Muscle layer of duodenum (tissue), 2 donors: ENCODE data around the gene BFSP2.

ENCODE experiments used
- H3K27ac ChIP-seq: one replicate; pipeline ENCODE4 v1.7.0; 2013; ENCODE audit warnings: mild to moderate bottlenecking, low read length
- H3K27me3 ChIP-seq: one replicate; pipeline ENCODE4 v1.7.0; 2013; ENCODE audit warnings: low read depth, mild to moderate bottlenecking, control low read depth, low read length
- H3K36me3 ChIP-seq, 2 donors: one replicate each; pipeline ENCODE4 v1.7.0; 2013; ENCODE audit warnings: low read length in 2 of 2, control low read depth in 1 of 2, mild to moderate bottlenecking in 1 of 2; ENCODE audit not compliant: insufficient read depth in 2 of 2, control insufficient read depth in 1 of 2
- H3K4me1 ChIP-seq, 2 donors: one replicate each; pipeline ENCODE4 v1.7.0; 2013; ENCODE audit warnings: low read length in 2 of 2, mild to moderate bottlenecking in 2 of 2, control low read depth in 1 of 2, moderate library complexity in 1 of 2; ENCODE audit not compliant: insufficient read depth in 2 of 2, control insufficient read depth in 1 of 2
- H3K4me3 ChIP-seq, 2 donors: one replicate each; pipeline ENCODE4 v1.7.0; 2013; ENCODE audit warnings: low read length in 2 of 2, low read depth in 1 of 2, mild to moderate bottlenecking in 1 of 2
- H3K9me3 ChIP-seq, 2 donors: one replicate each; pipeline ENCODE4 v1.7.0; 2013; ENCODE audit warnings: low read length in 2 of 2, control low read depth in 1 of 2, mild to moderate bottlenecking in 1 of 2; ENCODE audit not compliant: control insufficient read depth in 1 of 2
- donor health status: healthy.

BFSP2 gene, protein sequence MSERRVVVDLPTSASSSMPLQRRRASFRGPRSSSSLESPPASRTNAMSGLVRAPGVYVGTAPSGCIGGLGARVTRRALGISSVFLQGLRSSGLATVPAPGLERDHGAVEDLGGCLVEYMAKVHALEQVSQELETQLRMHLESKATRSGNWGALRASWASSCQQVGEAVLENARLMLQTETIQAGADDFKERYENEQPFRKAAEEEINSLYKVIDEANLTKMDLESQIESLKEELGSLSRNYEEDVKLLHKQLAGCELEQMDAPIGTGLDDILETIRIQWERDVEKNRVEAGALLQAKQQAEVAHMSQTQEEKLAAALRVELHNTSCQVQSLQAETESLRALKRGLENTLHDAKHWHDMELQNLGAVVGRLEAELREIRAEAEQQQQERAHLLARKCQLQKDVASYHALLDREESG

GRCh38 chr3:133400006-133400515, at the start of gene BFSP2:
BFSP2 (plus strand) TSS chr3:133400056; CDS start chr3:133400084, 28 bp downstream.
- peaks cover 0 to 5% of the 10 kb centered on the region in 2 donors for H3K4me1 ChIP-seq
- no peaks in the 10 kb centered on the region for H3K27me3 ChIP-seq
- no peaks in the 10 kb centered on the region for H3K9me3 ChIP-seq
- H3K36me3 ChIP-seq = no peaks in the 10 kb centered on the region
- no peak within 1 kb of the TSS for H3K27ac ChIP-seq
- H3K4me3 ChIP-seq = no peak within 1 kb of the TSS

GRCh38 chr3:133354721-133355120, 45.1 kb upstream of the BFSP2 start:
- H3K36me3 ChIP-seq = no peaks in the 10 kb centered on the region
- no peak overlapping the region for H3K27ac ChIP-seq
- peaks cover 0 to 4% of the 10 kb centered on the region in 2 donors for H3K9me3 ChIP-seq
- H3K4me1 ChIP-seq = no peaks in the 10 kb centered on the region
- no peak overlapping the region for H3K4me3 ChIP-seq
- no peaks in the 10 kb centered on the region for H3K27me3 ChIP-seq

GRCh38 chr3:133360476-133360875, 39.4 kb upstream of the BFSP2 start:
- Histone ChIP-seq H3K4me1 (no peaks in the 10 kb centered on the region), H3K27me3 (no peaks in the 10 kb centered on the region), H3K4me3 (no peak overlapping the region), H3K27ac (no peak overlapping the region), H3K9me3 (peaks cover 0 to 4% of the 10 kb centered on the region in 2 donors), H3K36me3 (no peaks in the 10 kb centered on the region)

- no peak overlapping the region for H3K4me3 ChIP-seq
- peaks cover 0 to 4% of the 10 kb centered on the region in 2 donors for H3K9me3 ChIP-seq
- H3K27me3 ChIP-seq = no peaks in the 10 kb centered on the region
- no peaks in the 10 kb centered on the region for H3K4me1 ChIP-seq
- no peak overlapping the region for H3K27ac ChIP-seq
- no peaks in the 10 kb centered on the region for H3K36me3 ChIP-seq
Measured at GRCh38 chr3:133361011-133361410, 38.8 kb upstream of the BFSP2 start.

DNA sequence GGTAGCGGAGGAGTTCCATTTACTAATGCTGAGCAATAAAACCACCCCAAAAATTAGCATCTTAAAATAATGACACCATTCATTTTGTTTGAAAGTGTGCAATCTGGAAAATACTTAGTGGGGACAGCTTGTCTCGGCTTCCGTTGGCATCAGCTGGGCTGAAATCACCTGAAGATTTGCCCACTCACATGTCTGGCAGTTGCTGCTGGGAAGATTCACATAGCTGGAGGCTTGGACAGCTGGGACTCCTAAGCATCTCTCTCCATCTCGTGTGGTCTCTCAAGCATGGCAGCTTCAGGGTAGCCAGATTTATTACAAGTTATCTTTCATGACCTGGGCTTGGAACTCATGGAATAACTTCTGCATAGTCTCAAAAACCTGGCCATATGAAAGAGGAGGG, 38.4 kb upstream of the BFSP2 start:
- Histone ChIP-seq H3K27me3 (no peaks in the 10 kb centered on the region), H3K9me3 (peaks cover 0 to under 1% of the 10 kb centered on the region in 2 donors), H3K4me1 (no peaks in the 10 kb centered on the region), H3K27ac (no peak overlapping the region), H3K4me3 (no peak overlapping the region), H3K36me3 (no peaks in the 10 kb centered on the region)

DNA sequence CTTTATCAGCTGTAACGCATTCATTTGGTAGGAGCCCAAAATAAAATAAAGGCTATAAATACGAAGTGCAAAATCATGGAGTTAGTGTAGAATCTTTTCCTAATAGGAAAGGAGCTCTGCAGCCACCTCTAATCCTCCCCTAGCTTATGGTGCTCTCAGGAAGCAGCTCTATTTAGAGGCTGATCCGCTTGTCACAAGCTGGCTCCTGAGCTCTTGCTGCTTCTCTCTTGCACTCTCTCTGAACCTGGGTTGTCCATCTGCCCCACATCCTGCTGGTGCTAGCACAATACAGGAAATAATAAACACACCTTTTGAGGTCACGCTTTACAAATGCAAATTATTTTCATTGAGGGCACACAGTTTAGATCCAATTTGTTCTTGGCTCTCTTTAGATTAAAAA, 37.3 kb upstream of the BFSP2 start:
- H3K4me3 ChIP-seq = no peak overlapping the region
- no peaks in the 10 kb centered on the region for H3K36me3 ChIP-seq
- H3K27ac ChIP-seq = no peak overlapping the region
- H3K27me3 ChIP-seq = no peaks in the 10 kb centered on the region
- no peaks in the 10 kb centered on the region for H3K9me3 ChIP-seq
- no peaks in the 10 kb centered on the region for H3K4me1 ChIP-seq

DNA sequence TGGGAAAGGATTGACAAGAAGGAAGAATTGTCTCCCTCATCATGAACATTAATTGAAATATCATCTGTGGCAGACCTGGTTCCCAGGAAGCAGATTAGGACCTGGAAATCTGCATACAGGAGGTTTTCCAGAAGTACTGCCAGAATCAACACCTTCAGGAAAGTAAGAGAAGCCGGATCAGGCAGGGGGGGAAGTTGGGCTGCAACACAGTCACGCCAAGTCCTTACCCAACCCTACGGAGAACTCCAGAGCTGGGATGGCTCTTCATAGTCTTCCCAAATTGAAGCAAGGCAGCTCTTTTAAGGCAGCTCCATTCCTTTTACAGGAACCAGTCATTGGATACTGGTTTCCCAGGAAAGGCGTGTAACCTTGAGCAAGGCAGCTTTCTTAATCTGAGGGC, 35.2 kb upstream of the BFSP2 start:
- Histone ChIP-seq H3K27ac (no peak overlapping the region), H3K4me3 (no peak overlapping the region), H3K9me3 (no peaks in the 10 kb centered on the region), H3K4me1 (no peaks in the 10 kb centered on the region), H3K27me3 (no peaks in the 10 kb centered on the region), H3K36me3 (no peaks in the 10 kb centered on the region)

GRCh38 chr3:133366921-133367320, 32.9 kb upstream of the BFSP2 start:
- no peaks in the 10 kb centered on the region for H3K4me1 ChIP-seq
- H3K4me3 ChIP-seq = no peak overlapping the region
- H3K9me3 ChIP-seq = no peaks in the 10 kb centered on the region
- H3K27ac ChIP-seq = no peak overlapping the region
- no peaks in the 10 kb centered on the region for H3K36me3 ChIP-seq
- no peaks in the 10 kb centered on the region for H3K27me3 ChIP-seq

DNA sequence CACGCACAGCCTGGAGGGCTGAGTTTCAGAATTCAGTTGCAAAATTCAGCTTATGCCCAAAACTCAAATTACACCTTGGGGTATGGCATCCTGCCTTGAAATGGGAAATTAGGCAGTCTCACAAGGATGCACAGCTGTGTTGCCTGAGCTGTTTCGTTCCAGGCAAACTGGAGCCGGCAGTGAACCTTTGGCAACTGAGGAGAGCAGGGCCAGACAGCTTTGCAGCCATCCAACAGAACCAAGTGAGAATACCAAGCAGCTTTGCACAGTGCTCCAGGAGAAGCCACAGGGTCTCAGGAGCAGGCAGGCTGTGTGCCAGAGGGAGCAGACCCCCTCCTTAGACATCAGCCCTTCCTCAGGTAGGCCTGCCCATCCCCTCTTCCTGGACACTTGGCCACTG, 32.5 kb upstream of the BFSP2 start:
- Histone ChIP-seq H3K27ac (no peak overlapping the region), H3K9me3 (no peaks in the 10 kb centered on the region)

DNA sequence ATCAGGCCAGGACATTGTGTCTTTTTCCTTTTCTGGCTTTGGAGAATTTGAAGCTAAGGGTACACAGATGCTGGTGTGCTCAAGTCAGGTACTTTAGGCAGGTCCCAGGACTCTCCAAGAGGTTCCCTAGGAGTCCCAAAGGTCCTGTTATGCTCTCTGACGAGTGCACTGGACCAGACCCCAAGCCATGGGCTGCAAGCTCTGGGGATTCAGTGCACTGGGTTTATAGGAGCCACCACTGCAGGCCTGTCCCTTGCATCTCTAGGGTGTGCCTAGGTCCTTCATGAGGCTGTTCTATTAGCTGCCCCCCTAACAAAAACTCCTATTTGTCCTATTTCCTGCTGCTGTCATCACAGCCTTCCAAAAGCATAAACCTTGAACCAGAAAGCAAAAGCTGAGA, 31.9 kb upstream of the BFSP2 start:
- H3K27me3 ChIP-seq = no peaks in the 10 kb centered on the region
- H3K36me3 ChIP-seq = no peaks in the 10 kb centered on the region
- H3K27ac ChIP-seq = no peak overlapping the region
- no peaks in the 10 kb centered on the region for H3K9me3 ChIP-seq
- H3K4me1 ChIP-seq = no peaks in the 10 kb centered on the region
- H3K4me3 ChIP-seq = no peak overlapping the region

More for the DNA sequence above, 32.5 kb upstream of the BFSP2 start:
- H3K27me3 ChIP-seq = no peaks in the 10 kb centered on the region
- H3K4me3 ChIP-seq = no peak overlapping the region
- no peaks in the 10 kb centered on the region for H3K4me1 ChIP-seq
- no peaks in the 10 kb centered on the region for H3K36me3 ChIP-seq

GRCh38 chr3:133368371-133369067, 31.3 kb upstream of the BFSP2 start:
- H3K36me3 ChIP-seq = no peaks in the 10 kb centered on the region
- H3K27me3 ChIP-seq = no peaks in the 10 kb centered on the region
- H3K4me1 ChIP-seq = no peaks in the 10 kb centered on the region
- no peak overlapping the region for H3K4me3 ChIP-seq
- H3K9me3 ChIP-seq = no peaks in the 10 kb centered on the region
- H3K27ac ChIP-seq = no peak overlapping the region
